ENCODE results near the gene PGAP6. TPM values are rescaled to one million over a fixed set of nuclear protein-coding genes. Genes with fewer than 3 reads are reported as not detected.

PGAP6 gene
- total and polyA plus RNA-seq, 12 donors, result 18.2 to 66.7 (median 42.3) TPM

DNA sequence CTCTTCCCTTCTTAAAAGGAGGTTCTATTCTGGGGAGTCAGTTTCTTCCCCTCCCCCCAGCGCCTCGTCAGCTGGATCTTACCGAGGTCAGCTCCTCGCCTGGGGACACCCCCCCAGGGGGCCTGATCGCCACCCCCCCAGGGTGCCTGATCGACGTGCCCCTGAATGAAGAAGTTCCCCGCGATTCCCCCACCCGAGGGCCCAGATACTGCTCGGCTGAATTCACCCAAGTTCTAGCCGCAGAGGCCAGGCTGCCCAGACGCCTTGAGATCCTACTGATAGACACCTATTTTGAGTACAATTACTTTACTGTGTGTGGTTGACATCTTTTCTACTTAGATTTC, 45.1 kb upstream of the PGAP6 start:
- Histone ChIP-seq H3K36me3 (replicated peaks in 1 of 2) (no peaks in the 10 kb centered on the region), H3K27ac (peak overlapping the region in 1 of 5 donors; percentile 94), H3K27me3 (no peaks in the 10 kb centered on the region), H3K4me3 (peak overlapping the region in 3 of 4 donors; percentile 23 to 76 (median 73)), H3K9me3 (replicated peaks in 1 of 3) (no peaks in the 10 kb centered on the region), H3K4me1 (replicated peaks in 1 of 2) (peaks cover 24 to 47% of the 10 kb centered on the region in 2 donors)
- peak in 4 of 7 donors; percentile 24 to 44 (median 28) for DNase-seq
- no peak for TF ChIP-seq POLR2A (IDR thresholded peaks at IDR 0.05)
- TF ChIP-seq, protein P1, sequence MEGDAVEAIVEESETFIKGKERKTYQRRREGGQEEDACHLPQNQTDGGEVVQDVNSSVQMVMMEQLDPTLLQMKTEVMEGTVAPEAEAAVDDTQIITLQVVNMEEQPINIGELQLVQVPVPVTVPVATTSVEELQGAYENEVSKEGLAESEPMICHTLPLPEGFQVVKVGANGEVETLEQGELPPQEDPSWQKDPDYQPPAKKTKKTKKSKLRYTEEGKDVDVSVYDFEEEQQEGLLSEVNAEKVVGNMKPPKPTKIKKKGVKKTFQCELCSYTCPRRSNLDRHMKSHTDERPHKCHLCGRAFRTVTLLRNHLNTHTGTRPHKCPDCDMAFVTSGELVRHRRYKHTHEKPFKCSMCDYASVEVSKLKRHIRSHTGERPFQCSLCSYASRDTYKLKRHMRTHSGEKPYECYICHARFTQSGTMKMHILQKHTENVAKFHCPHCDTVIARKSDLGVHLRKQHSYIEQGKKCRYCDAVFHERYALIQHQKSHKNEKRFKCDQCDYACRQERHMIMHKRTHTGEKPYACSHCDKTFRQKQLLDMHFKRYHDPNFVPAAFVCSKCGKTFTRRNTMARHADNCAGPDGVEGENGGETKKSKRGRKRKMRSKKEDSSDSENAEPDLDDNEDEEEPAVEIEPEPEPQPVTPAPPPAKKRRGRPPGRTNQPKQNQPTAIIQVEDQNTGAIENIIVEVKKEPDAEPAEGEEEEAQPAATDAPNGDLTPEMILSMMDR (IDR thresholded peaks at IDR 0.05), result no peak
- WGBS, 4 donors, result 8 to 20% (median 16%) methylated on average over 7 to 13 of the region's 13 CpGs
- intact Hi-C loops (cut with DNase I), result no loop called here

DNA sequence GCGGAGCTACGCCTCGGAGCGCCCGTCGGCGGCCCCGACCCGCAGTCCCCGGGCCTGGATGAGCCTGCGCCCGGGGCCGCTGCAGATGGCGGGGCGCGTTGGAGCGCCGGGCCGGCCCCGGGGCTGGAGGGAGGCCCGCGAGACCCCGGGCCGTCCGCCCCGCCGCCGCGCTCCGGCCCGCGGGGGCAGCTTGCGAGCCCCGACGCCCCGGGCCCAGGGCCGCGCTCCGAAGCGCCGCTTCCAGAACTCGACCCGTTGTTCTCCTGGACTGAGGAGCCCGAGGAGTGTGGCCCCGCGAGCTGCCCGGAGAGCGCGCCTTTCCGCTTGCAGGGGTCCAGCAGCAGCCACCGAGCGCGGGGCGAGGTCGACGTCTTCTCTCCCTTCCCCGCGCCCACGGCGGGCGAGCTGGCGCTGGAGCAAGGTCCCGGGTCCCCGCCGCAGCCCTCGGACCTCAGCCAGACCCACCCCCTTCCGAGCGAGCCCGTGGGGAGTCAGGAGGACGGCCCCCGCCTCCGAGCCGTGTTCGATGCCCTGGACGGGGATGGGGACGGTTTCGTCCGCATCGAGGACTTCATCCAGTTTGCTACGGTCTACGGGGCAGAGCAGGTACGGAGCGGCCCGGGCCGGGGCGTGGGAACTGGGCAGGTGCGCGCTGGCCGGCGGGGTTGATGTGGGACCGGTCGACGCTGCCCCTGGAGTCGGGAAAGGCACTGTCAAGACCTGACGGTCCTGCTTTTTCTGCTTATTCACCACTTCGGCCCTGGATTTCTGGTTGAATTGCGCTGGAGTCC, 44.5 kb upstream of the PGAP6 start:
- Histone ChIP-seq H3K9me3 (replicated peaks in 1 of 3) (no peaks in the 10 kb centered on the region), H3K27me3 (no peaks in the 10 kb centered on the region), H3K27ac (peak overlapping the region in 2 of 5 donors; percentile 26 to 94), H3K4me1 (replicated peaks in 1 of 2) (peaks cover 24 to 47% of the 10 kb centered on the region in 2 donors), H3K4me3 (peak overlapping the region; percentile 23 to 76 (median 56)), H3K36me3 (replicated peaks in 1 of 2) (no peaks in the 10 kb centered on the region)
- WGBS, 4 donors, result 0 to 5% (median 0%) methylated on average over 4 to 95 of the region's 97 CpGs
- intact Hi-C loops (cut with DNase I), result no loop called here
- TF ChIP-seq, protein P1 (IDR thresholded peaks at IDR 0.05), result no peak
- TF ChIP-seq POLR2A (IDR thresholded peaks at IDR 0.05), result peak in 1 of 2 donors; percentile 6
- DNase-seq, result peak in 5 of 7 donors; percentile 21 to 42 (median 32)

DNA sequence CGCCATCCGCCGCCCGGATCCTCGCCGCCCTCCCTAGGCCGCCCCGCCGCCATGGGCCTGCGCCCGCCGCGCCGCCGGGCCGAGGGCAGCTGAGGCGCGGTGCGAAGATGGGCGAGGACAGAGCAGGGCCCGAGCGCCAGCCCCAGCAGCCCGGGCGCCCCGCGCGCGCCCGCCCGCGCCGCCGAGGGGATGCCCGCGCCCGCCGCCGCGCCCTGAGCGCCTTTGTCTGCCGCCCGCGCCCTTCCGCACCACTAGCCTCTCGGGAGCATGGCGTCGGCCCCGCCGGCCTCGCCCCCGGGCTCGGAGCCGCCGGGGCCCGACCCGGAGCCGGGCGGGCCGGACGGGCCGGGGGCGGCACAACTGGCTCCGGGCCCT, 43.9 kb upstream of the PGAP6 start:
- Histone ChIP-seq H3K36me3 (replicated peaks in 1 of 2) (no peaks in the 10 kb centered on the region), H3K4me3 (peak overlapping the region in 3 of 4 donors; percentile 35 to 76 (median 40)), H3K9me3 (replicated peaks in 1 of 3) (no peaks in the 10 kb centered on the region), H3K27ac (peak overlapping the region in 4 of 5 donors; percentile 74 to 94 (median 93)), H3K27me3 (no peaks in the 10 kb centered on the region), H3K4me1 (replicated peaks in 1 of 2) (peaks cover 24 to 47% of the 10 kb centered on the region in 2 donors)
- DNase-seq, result no peak
- WGBS, 4 donors, result 0 to 1% methylated on average over 40 to 63 of the region's 63 CpGs; no CpG with 5 or more reads in 2 of the 4 donors
- TF ChIP-seq POLR2A (IDR thresholded peaks at IDR 0.05), result no peak
- TF ChIP-seq, protein P1 (IDR thresholded peaks at IDR 0.05), result no peak
- intact Hi-C loops (cut with DNase I), result no loop called here

DNA sequence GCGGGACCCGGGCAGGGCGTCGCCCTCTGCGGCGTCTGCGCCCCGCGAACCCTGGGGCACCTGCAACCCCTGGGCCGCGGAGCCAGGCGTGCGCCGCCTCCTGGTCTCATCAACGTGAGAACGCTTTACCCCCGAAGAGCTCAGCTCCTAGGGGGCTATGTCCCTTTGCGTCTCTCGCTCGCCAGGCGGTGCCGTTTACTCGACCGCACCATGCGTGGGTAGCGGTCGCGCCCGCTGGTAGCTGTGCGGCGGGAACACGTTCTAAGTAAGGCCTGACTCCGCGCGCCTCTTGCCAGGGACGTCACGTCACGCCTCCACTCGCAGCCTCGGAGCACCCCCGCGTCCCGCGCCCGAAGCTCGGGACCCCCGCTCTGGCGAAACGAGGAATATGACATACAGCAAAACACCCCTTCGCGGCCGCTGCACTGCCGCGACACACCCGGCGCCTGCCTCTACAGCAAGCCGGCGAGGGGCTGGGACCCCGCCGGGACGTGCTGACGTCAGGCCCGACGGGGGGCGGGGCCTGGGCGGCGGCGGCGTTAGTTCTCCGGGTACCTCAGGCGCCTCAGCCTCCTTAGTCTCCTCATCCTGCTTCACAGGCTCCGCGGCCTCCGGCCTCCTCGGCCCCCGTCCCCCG, 43.4 kb upstream of the PGAP6 start, which contains the start of gene RAB11FIP3:
Gene RAB11FIP3, plus strand, starts transcription at position 568 of the 637 bp plus-strand sequence. CDS start 358 bp downstream, outside the sequence.
- TF ChIP-seq, protein P1 (IDR thresholded peaks at IDR 0.05), result peak in 1 of 6 experiments; percentile 29
- TF ChIP-seq POLR2A (IDR thresholded peaks at IDR 0.05), result peak; percentile 34 to 45
- Histone ChIP-seq H3K9me3 (replicated peaks in 1 of 3) (no peaks in the 10 kb centered on the region), H3K4me3 (peak within 1 kb of the TSS; percentile 23 to 76 (median 56)), H3K4me1 (replicated peaks in 1 of 2) (peaks cover 24 to 47% of the 10 kb centered on the region in 2 donors), H3K27me3 (no peaks in the 10 kb centered on the region), H3K27ac (peak within 1 kb of the TSS; percentile 46 to 94 (median 93)), H3K36me3 (replicated peaks in 1 of 2) (no peaks in the 10 kb centered on the region)
- 0 to 1% (median 0%) methylated on average over 6 to 77 of the region's 77 CpGs for WGBS, 4 donors
- intact Hi-C loops (cut with DNase I), result no loop called here
- peak; percentile 63 to 90 (median 79) for DNase-seq

Data from adrenal gland (tissue), 12 donors.